22Rv1 (cell line): Measurements from ENCODE around the gene EMILIN1.

Source experiments
- H3K27ac ChIP-seq: fragments of 450-650 bp; 2 replicates; pipeline ENCODE4 v1.5.1; 2017
- ZFX ChIP-seq: fragments of 450-650 bp; IDR thresholded peaks from 2 replicates; pipeline ENCODE4 v1.6.1; 2017; ENCODE audit warnings: antibody characterized with exemption, borderline replicate concordance
- TF ChIP-seq, protein P1 (sequence below): fragments of 450-650 bp; IDR thresholded peaks from 2 replicates; pipeline ENCODE4 v1.5.1; 2017; ENCODE audit warnings: mild to moderate bottlenecking

Gene EMILIN1

GRCh38 chr2:27115519-27115918 lies 37.1 kb downstream of the EMILIN1 start:
- TF ChIP-seq, protein P1, sequence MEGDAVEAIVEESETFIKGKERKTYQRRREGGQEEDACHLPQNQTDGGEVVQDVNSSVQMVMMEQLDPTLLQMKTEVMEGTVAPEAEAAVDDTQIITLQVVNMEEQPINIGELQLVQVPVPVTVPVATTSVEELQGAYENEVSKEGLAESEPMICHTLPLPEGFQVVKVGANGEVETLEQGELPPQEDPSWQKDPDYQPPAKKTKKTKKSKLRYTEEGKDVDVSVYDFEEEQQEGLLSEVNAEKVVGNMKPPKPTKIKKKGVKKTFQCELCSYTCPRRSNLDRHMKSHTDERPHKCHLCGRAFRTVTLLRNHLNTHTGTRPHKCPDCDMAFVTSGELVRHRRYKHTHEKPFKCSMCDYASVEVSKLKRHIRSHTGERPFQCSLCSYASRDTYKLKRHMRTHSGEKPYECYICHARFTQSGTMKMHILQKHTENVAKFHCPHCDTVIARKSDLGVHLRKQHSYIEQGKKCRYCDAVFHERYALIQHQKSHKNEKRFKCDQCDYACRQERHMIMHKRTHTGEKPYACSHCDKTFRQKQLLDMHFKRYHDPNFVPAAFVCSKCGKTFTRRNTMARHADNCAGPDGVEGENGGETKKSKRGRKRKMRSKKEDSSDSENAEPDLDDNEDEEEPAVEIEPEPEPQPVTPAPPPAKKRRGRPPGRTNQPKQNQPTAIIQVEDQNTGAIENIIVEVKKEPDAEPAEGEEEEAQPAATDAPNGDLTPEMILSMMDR = no peak
- no peak for TF ChIP-seq ZFX
- H3K27ac ChIP-seq = no peak overlapping the region

DNA sequence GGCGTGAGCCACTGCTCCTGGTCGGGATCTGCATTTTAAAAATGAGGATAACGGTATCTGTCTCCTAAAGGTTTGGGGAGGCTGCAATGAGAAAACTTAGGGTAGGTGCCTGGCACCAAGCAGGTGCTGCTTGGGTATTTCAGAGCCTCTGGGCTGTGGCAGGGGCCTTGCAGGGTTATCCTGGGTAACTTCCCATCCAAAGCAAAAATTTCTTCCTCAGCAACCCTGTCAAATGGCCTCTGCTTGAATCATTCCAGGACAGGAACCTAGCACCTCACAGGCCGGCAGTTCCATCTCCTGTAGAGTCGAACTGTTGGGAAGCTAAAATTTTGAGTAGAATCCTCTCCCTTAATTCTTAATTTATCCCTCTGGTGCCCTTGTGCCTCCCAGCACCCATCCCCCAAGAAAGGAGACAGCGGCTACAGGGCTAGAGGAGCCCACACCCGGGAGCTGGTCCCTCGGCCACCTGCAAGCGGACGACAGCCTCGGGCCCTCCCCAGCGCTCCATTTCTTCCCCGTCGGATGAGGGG lies 39.6 kb downstream of the EMILIN1 start:
- no peak for TF ChIP-seq ZFX
- TF ChIP-seq, protein P1 = no peak
- peak overlapping the region; percentile 58 for H3K27ac ChIP-seq

- H3K27ac ChIP-seq = peak within 1 kb of the TSS; percentile 58
- no peak for TF ChIP-seq ZFX
- TF ChIP-seq, protein P1 = peak; percentile 18; the same call in 1 of the 2 replicates
Measured at GRCh38 chr2:27118525-27119329, 40.3 kb downstream of the EMILIN1 start, which contains the start of gene CGREF1. CGREF1 (minus strand) TSS chr2:27119128; CDS start chr2:27104366, 14,762 bp downstream.

- peak overlapping the region; percentile 58; the same call in 1 of the 2 replicates for H3K27ac ChIP-seq
Measured at GRCh38 chr2:27119330-27119670, 40.9 kb downstream of the EMILIN1 start.

- H3K27ac ChIP-seq = no peak overlapping the region
- no peak for TF ChIP-seq ZFX
- TF ChIP-seq, protein P1 = no peak
Measured at GRCh38 chr2:27121906-27122305, 43.5 kb downstream of the EMILIN1 start.

GRCh38 chr2:27122791-27123190 lies 44.4 kb downstream of the EMILIN1 start:
- no peak overlapping the region for H3K27ac ChIP-seq
- no peak for TF ChIP-seq ZFX
- TF ChIP-seq, protein P1 = no peak

GRCh38 chr2:27123302-27124150 lies 45.1 kb downstream of the EMILIN1 start, which contains the start of gene ABHD1:
ABHD1 (plus strand) TSS chr2:27123815; CDS start chr2:27123949, 134 bp downstream.
- no peak for TF ChIP-seq ZFX
- TF ChIP-seq, protein P1 = peak; percentile 37
- no peak within 1 kb of the TSS for H3K27ac ChIP-seq
